ENCODE measurements around the gene CCDC69. TPM values are rescaled to one million over a fixed set of nuclear protein-coding genes. Genes with fewer than 3 reads are reported as not detected.

CCDC69 gene
- total and polyA plus RNA-seq, 10 of the 15 experiments (the other 5 are each of a cell fraction or from before 2014, with no cell fraction given): 13.5 to 106 (median 70.1) TPM

DNA sequence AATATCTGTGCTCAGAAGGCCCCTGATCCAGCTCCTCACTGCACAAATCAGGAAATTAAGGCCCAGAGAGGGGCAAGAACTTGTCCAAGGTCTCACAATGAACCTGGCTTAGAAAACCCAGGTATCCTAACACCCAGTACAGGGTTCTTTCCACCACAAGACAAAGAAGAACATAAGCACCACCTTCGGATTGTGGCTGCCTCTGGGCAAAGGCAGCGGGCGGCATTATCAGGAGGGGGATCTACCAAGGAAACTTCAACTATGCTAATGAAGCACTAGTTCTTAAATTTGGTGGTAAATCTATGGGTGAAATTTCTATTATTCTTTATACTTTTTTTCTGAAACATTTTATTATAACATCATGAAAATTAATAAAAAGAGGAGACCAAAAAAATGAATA lies 84.2 kb downstream of the CCDC69 start:
- in situ Hi-C loops (cut with MboI) (no loop called here), intact Hi-C loops (cut with micrococcal nuclease; ENCODE audit: unreplicated experiment) (no loop called here)
- no TSS peak for BruUV-seq (replicated peaks)
- DNase-seq (ENCODE audit: low read depth, low spot score) (no peak), ATAC-seq (no peak), FAIRE-seq (no peak)
- no peaks in the 10 kb centered on the region for H3K27me3 ChIP-seq (replicated peaks in 1 of 2; ENCODE audit: control insufficient read depth in 2 of 2, insufficient read depth in 2 of 2, low read length in 1 of 2)
- no peaks in the 10 kb centered on the region for H3K9me3 ChIP-seq (replicated peaks; ENCODE audit: control insufficient read depth, insufficient read depth, low read length)
- no peak overlapping the region for H3K4me3 ChIP-seq
- no peak overlapping the region for H3K27ac ChIP-seq (ENCODE audit: control insufficient read depth, insufficient read depth)
- H4K20me1 ChIP-seq (ENCODE audit: control insufficient read depth, insufficient read depth): no peaks in the 10 kb centered on the region
- no peak overlapping the region for H3K4me2 ChIP-seq (ENCODE audit: control insufficient read depth, insufficient read depth)
- no peak overlapping the region for H2AFZ ChIP-seq (ENCODE audit: control insufficient read depth, low read depth, low read length)
- RAD21 ChIA-PET (ENCODE audit: unreplicated experiment): interaction anchor here (0.8 to 8.4 kb wide), 5 partner anchors 12 to 74 kb away, joined by 3 to 189 read pairs (median 33); no protein-coding TSS in a partner anchor
- H3K4me1 ChIP-seq (ENCODE audit: control insufficient read depth, insufficient read depth, low read length): peaks cover 55% of the 10 kb centered on the region
- peaks cover 65% of the 10 kb centered on the region for H3K79me2 ChIP-seq (ENCODE audit: control insufficient read depth, insufficient read depth, low read length)
- SMC1A ChIA-PET (ENCODE audit: uncharacterized antibody, unreplicated experiment): interaction anchor here (1.2 to 35.3 kb wide), 3 partner anchors 4 to 159 kb away, joined by 3 to 1132 read pairs (median 1132); partner anchors contain the start of gene ANXA6
- CTCF ChIA-PET: interaction anchor here (2.2 to 40.1 kb wide), 3 partner anchors 6 to 24 kb away, joined by 8 to 1107 read pairs (median 1107); partner anchors contain the start of gene ANXA6
- H3K9ac ChIP-seq (ENCODE audit: control insufficient read depth, insufficient read depth, low read length): no peak overlapping the region
- POLR2A ChIA-PET: interaction anchor here (1.5 to 8.4 kb wide), 4 partner anchors 9 to 118 kb away, joined by 4 to 153 read pairs (median 78); partner anchors contain the start of gene ANXA6
- peaks cover 57% of the 10 kb centered on the region in 2 experiments for H3K36me3 ChIP-seq (ENCODE audit: control insufficient read depth in 2 of 2, insufficient read depth in 2 of 2, low read length in 1 of 2)
- WGBS (ENCODE audit: insufficient coverage, insufficient replicate concordance, low lambda C conversion rate, missing lambda C conversion rate): 79% methylated on average over 3 of the region's 3 CpGs
- no peak for TF ChIP-seq SMARCA5 (IDR thresholded peaks at IDR 0.05)
- TF ChIP-seq ZNF217 (IDR thresholded peaks at IDR 0.05): no peak
- TF ChIP-seq, protein P1, sequence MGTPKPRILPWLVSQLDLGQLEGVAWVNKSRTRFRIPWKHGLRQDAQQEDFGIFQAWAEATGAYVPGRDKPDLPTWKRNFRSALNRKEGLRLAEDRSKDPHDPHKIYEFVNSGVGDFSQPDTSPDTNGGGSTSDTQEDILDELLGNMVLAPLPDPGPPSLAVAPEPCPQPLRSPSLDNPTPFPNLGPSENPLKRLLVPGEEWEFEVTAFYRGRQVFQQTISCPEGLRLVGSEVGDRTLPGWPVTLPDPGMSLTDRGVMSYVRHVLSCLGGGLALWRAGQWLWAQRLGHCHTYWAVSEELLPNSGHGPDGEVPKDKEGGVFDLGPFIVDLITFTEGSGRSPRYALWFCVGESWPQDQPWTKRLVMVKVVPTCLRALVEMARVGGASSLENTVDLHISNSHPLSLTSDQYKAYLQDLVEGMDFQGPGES (IDR thresholded peaks at IDR 0.05): no peak
- no peak for TF ChIP-seq BCL11A (IDR thresholded peaks at IDR 0.05; ENCODE audit: low read depth, low read length)
- TF ChIP-seq, protein P2, sequence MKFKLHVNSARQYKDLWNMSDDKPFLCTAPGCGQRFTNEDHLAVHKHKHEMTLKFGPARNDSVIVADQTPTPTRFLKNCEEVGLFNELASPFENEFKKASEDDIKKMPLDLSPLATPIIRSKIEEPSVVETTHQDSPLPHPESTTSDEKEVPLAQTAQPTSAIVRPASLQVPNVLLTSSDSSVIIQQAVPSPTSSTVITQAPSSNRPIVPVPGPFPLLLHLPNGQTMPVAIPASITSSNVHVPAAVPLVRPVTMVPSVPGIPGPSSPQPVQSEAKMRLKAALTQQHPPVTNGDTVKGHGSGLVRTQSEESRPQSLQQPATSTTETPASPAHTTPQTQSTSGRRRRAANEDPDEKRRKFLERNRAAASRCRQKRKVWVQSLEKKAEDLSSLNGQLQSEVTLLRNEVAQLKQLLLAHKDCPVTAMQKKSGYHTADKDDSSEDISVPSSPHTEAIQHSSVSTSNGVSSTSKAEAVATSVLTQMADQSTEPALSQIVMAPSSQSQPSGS (IDR thresholded peaks at IDR 0.05; ENCODE audit: low read length): no peak
- no peak for TF ChIP-seq RFX5 (IDR thresholded peaks at IDR 0.05; ENCODE audit: low read depth, low read length)
- no peak for TF ChIP-seq RELA (IDR thresholded peaks at IDR 0.05; ENCODE audit: borderline replicate concordance, partially characterized antibody)
- TF ChIP-seq NRF1 (conservative IDR thresholded peaks at IDR 0.05; ENCODE audit: low read depth, low read length): no peak
- TF ChIP-seq, protein P3, sequence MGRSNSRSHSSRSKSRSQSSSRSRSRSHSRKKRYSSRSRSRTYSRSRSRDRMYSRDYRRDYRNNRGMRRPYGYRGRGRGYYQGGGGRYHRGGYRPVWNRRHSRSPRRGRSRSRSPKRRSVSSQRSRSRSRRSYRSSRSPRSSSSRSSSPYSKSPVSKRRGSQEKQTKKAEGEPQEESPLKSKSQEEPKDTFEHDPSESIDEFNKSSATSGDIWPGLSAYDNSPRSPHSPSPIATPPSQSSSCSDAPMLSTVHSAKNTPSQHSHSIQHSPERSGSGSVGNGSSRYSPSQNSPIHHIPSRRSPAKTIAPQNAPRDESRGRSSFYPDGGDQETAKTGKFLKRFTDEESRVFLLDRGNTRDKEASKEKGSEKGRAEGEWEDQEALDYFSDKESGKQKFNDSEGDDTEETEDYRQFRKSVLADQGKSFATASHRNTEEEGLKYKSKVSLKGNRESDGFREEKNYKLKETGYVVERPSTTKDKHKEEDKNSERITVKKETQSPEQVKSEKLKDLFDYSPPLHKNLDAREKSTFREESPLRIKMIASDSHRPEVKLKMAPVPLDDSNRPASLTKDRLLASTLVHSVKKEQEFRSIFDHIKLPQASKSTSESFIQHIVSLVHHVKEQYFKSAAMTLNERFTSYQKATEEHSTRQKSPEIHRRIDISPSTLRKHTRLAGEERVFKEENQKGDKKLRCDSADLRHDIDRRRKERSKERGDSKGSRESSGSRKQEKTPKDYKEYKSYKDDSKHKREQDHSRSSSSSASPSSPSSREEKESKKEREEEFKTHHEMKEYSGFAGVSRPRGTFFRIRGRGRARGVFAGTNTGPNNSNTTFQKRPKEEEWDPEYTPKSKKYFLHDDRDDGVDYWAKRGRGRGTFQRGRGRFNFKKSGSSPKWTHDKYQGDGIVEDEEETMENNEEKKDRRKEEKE (IDR thresholded peaks at IDR 0.05): no peak
- TF ChIP-seq, protein P4, sequence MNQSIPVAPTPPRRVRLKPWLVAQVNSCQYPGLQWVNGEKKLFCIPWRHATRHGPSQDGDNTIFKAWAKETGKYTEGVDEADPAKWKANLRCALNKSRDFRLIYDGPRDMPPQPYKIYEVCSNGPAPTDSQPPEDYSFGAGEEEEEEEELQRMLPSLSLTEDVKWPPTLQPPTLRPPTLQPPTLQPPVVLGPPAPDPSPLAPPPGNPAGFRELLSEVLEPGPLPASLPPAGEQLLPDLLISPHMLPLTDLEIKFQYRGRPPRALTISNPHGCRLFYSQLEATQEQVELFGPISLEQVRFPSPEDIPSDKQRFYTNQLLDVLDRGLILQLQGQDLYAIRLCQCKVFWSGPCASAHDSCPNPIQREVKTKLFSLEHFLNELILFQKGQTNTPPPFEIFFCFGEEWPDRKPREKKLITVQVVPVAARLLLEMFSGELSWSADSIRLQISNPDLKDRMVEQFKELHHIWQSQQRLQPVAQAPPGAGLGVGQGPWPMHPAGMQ (IDR thresholded peaks at IDR 0.05; ENCODE audit: borderline replicate concordance): no peak
- TF ChIP-seq, protein P5, sequence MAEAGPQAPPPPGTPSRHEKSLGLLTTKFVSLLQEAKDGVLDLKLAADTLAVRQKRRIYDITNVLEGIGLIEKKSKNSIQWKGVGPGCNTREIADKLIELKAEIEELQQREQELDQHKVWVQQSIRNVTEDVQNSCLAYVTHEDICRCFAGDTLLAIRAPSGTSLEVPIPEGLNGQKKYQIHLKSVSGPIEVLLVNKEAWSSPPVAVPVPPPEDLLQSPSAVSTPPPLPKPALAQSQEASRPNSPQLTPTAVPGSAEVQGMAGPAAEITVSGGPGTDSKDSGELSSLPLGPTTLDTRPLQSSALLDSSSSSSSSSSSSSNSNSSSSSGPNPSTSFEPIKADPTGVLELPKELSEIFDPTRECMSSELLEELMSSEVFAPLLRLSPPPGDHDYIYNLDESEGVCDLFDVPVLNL (IDR thresholded peaks at IDR 0.05; ENCODE audit: low read depth, low read length): no peak
- TF ChIP-seq, protein P6, sequence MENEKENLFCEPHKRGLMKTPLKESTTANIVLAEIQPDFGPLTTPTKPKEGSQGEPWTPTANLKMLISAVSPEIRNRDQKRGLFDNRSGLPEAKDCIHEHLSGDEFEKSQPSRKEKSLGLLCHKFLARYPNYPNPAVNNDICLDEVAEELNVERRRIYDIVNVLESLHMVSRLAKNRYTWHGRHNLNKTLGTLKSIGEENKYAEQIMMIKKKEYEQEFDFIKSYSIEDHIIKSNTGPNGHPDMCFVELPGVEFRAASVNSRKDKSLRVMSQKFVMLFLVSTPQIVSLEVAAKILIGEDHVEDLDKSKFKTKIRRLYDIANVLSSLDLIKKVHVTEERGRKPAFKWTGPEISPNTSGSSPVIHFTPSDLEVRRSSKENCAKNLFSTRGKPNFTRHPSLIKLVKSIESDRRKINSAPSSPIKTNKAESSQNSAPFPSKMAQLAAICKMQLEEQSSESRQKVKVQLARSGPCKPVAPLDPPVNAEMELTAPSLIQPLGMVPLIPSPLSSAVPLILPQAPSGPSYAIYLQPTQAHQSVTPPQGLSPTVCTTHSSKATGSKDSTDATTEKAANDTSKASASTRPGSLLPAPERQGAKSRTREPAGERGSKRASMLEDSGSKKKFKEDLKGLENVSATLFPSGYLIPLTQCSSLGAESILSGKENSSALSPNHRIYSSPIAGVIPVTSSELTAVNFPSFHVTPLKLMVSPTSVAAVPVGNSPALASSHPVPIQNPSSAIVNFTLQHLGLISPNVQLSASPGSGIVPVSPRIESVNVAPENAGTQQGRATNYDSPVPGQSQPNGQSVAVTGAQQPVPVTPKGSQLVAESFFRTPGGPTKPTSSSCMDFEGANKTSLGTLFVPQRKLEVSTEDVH (IDR thresholded peaks at IDR 0.05; ENCODE audit: low read depth, partially characterized antibody): no peak
- no peak for TF ChIP-seq MYC (IDR thresholded peaks at IDR 0.05; ENCODE audit: insufficient read depth, insufficient read length, insufficient replicate concordance, low read length, severe bottlenecking)

Measured in GM12878 (cell line).